DND-41 (cell line): ENCODE results near the gene EIF2S2.
A peak's percentile ranks its signal among the peaks of the same experiment; 100 is the strongest.

Experiments used
- EZH2 ChIP-seq: IDR thresholded peaks from 3 replicates; pipeline ENCODE4 v1.6.1; 2012; ENCODE audit warnings: borderline replicate concordance, low read depth, mild to moderate bottlenecking, moderate library complexity, low read length, inconsistent platforms; ENCODE audit not compliant: severe bottlenecking
- TF ChIP-seq, protein P1 (sequence below): IDR thresholded peaks from 2 replicates; pipeline ENCODE4 v1.5.1; 2012; ENCODE audit warnings: borderline replicate concordance, low read length, moderate library complexity, mild to moderate bottlenecking; ENCODE audit not compliant: poor library complexity, severe bottlenecking; ENCODE audit errors: extremely low read depth

DNA sequence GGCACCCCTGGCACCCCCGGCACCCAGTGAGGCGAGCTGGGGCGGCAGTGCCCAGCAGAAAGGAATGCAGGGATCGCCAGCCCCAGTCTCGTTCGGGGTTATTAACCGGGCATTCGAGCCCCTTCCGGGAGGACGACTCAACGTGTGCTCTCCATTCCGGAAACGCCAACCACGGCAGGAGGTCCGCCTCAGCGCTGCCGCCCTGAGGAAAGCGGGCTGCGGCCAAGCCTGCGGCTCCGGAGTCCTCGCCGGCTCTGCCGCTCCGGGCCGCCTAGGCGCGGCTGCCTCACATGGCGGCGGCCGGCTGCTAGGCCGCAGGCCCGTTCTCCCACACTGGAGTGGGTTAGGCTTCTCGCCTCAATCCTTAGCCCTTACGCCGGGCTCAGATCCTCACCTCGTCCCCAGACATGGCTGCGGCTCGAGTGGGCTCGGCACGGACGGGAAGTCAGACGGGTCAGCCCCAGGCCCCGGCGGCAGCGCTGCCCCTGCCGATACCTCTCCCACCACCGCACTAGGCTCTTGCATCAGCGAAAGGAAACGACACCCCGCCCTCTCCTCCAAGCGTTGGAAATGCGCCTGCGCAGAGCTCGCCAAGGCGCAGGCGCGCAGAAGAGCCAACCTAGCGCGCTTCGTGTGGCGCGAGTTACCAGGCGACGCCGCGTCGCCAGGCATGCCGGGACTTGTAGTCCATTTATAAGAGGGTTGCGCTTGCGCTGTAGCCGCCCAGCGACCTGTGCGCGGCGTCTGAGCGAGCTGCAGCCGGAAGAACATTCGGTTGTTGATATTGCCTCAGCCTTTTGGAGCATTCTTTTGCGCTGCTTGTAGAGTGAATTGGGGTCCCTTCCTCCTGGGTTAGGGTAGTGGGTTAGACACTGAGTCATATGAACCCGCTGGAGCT lies at the start of gene EIF2S2:
- TF ChIP-seq, protein P1, sequence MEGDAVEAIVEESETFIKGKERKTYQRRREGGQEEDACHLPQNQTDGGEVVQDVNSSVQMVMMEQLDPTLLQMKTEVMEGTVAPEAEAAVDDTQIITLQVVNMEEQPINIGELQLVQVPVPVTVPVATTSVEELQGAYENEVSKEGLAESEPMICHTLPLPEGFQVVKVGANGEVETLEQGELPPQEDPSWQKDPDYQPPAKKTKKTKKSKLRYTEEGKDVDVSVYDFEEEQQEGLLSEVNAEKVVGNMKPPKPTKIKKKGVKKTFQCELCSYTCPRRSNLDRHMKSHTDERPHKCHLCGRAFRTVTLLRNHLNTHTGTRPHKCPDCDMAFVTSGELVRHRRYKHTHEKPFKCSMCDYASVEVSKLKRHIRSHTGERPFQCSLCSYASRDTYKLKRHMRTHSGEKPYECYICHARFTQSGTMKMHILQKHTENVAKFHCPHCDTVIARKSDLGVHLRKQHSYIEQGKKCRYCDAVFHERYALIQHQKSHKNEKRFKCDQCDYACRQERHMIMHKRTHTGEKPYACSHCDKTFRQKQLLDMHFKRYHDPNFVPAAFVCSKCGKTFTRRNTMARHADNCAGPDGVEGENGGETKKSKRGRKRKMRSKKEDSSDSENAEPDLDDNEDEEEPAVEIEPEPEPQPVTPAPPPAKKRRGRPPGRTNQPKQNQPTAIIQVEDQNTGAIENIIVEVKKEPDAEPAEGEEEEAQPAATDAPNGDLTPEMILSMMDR, result peak; percentile 22
- TF ChIP-seq EZH2, result no peak
